Kidney epithelial cell (primary cell): Measurements from ENCODE around the gene MUC5B. TPM values are rescaled to one million over a fixed set of nuclear protein-coding genes. Genes with fewer than 3 reads are reported as not detected.

Experiments used
- DNase-seq: peaks from one replicate; pipeline ENCODE4 v3.0.0-alpha.2; 2010; ENCODE audit warnings: low read depth
- H3K27me3 ChIP-seq: 2 replicates; pipeline ENCODE4 v1.6.0; 2011; ENCODE audit warnings: low read length; ENCODE audit not compliant: control insufficient read depth, insufficient read depth
- H3K36me3 ChIP-seq: 2 replicates; pipeline ENCODE4 v1.5.1; 2011; ENCODE audit warnings: low read length; ENCODE audit not compliant: control insufficient read depth, insufficient read depth
- H3K4me3 ChIP-seq: 2 replicates; pipeline ENCODE4 v1.5.1; 2011; ENCODE audit warnings: low read depth, mild to moderate bottlenecking, control low read depth, low read length
- total RNA-seq: library from RNA; depleted of rRNA; stranded (reverse); fragments of >200 nt; gene quantifications from 2 replicates; pipeline ENCODE4 v1.2.3, GENCODE V29; 2015
- TF ChIP-seq, protein P1 (sequence below): IDR thresholded peaks from 2 replicates; pipeline ENCODE4 v1.5.1; 2011; ENCODE audit warnings: mild to moderate bottlenecking, moderate library complexity, low read length, control low read depth, inconsistent platforms; ENCODE audit not compliant: insufficient read depth, poor library complexity, severe bottlenecking

Gene MUC5B
- total RNA-seq, 1 donor from 2014 or later = not detected

DNA sequence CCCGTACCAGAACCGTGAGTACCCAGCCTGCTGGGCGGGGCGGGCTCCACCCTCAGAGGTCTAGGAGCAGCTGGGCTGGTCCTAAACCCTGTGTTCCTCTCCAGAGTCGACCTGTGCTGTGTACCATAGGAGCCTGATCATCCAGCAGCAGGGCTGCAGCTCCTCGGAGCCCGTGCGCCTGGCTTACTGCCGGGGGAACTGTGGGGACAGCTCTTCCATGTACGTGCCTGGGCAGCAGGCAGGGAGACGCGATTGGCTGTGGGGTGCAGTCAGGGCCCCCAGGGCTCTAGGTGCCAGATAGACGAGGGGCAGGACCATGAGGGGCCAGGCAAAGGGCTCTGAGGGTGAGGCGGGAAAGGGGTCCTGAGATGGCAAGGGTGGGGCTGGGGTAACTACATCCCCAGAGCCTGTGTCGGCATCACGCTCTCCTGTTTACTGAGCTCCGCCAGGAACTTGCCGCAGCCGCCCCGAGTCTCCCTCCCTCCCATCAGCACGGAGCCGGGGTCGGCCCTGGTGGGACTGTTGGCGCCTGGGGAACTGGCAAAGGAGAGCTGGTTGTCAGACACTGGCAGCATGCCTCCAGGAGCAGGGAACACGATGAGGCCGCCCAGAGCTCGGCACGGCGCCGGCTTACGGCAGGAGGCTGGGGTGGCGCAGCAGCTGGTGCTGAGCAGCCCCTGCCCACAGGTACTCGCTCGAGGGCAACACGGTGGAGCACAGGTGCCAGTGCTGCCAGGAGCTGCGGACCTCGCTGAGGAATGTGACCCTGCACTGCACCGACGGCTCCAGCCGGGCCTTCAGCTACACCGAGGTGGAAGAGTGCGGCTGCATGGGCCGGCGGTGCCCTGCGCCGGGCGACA is 22.9 kb upstream of the MUC5B start:
- DNase-seq = no peak
- no peak overlapping the region for H3K4me3 ChIP-seq
- TF ChIP-seq, protein P1, sequence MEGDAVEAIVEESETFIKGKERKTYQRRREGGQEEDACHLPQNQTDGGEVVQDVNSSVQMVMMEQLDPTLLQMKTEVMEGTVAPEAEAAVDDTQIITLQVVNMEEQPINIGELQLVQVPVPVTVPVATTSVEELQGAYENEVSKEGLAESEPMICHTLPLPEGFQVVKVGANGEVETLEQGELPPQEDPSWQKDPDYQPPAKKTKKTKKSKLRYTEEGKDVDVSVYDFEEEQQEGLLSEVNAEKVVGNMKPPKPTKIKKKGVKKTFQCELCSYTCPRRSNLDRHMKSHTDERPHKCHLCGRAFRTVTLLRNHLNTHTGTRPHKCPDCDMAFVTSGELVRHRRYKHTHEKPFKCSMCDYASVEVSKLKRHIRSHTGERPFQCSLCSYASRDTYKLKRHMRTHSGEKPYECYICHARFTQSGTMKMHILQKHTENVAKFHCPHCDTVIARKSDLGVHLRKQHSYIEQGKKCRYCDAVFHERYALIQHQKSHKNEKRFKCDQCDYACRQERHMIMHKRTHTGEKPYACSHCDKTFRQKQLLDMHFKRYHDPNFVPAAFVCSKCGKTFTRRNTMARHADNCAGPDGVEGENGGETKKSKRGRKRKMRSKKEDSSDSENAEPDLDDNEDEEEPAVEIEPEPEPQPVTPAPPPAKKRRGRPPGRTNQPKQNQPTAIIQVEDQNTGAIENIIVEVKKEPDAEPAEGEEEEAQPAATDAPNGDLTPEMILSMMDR = no peak
- H3K27me3 ChIP-seq = peaks cover 38% of the 10 kb centered on the region
- no peaks in the 10 kb centered on the region for H3K36me3 ChIP-seq

DNA sequence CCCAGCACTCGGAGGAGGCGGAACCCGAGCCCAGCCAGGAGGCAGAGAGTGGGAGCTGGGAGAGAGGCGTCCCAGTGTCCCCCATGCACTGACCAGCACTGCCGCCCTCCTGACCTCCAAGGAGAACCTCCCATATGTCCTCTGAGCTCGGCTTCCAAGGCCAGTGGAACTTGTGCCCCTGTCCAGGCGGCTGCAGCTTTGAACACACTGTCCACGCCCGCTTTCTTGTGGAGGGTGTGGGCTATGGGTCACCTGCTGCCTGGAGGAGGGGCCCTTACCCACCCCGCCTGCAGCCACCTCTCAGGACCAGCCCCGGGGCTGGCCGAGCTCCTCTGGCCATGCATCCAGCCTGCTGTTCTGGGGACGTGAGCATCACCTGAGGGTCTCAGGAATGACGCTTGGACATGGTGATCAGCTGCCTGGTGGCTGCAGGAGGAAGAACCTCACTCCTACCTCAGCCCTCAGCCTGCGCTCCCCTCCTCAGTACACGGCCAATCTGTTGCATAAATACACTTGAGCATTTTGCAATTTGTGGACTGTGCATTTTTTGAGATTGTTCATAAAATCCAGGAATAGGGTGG is 22.2 kb upstream of the MUC5B start:
- H3K36me3 ChIP-seq = no peaks in the 10 kb centered on the region
- no peak overlapping the region for H3K4me3 ChIP-seq
- TF ChIP-seq, protein P1 = no peak
- no peak for DNase-seq
- peaks cover 38% of the 10 kb centered on the region for H3K27me3 ChIP-seq

DNA sequence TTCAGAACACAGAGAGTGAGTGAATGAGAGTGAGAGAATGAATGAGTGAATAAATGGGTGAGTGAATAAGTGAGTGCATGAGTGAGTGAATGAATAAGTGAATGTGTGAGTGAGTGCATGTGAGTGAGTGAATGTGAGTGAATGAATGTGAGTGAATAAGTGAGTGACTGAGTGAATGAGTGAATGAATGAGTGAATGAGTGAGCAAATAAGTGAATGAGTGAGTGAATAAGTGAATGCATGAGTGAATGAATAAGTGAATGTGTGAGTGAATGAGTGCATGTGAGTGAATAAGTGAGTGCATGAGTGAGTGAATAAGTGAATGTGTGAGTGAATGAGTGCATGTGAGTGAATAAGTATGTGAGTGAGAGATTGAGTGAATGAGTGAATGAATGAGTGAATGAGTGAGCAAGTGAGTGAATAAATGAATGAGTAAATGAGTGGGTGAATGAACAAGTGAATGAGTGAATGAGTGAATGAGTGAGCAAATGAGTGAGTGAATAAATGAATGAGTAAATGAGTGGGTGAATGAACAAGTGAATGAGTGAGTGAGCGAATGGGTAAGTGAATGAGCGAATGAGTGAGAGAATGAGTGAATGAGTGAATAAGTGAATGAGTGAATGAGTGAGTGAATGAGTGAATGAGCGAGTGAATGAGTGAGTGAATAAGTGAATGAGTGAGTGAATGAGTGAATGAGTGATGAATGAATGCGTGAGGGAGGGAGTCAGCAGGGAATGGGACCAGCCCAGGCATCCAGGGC is 21.3 kb upstream of the MUC5B start:
- TF ChIP-seq, protein P1 = no peak
- Histone ChIP-seq H3K27me3 (peaks cover 35% of the 10 kb centered on the region), H3K4me3 (no peak overlapping the region), H3K36me3 (no peaks in the 10 kb centered on the region)
- DNase-seq = no peak

DNA sequence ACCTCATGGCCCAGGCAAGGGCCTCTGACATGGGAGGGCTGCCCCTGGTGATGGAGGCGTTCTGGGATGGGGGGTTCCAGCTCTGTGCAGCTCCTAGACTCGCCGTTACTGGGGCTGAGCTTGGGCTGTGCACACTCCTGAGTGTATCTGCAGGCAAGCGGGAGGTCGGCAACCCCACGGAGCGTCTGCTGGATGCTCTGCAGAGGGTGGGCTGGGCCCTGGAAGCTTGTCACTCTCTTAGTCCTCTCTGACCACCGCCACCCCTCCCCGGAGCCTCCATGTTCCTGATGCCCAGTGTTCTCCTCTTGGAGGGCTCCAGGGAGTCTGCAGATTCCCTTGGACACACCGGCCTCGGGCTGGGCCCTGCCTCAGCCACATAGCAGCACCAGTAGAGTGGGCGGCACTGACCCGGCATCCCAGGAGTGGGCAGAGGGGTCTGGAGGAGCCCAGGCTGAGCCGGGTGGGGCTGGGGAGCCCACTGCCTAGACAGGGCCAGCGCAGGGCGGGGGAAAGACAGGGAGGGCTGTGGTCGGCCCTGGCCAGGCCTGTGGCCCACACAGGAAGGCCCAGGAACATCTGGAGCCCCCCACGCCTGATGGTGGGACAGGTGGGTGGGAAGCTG is 20.6 kb upstream of the MUC5B start:
- Histone ChIP-seq H3K4me3 (no peak overlapping the region), H3K27me3 (peaks cover 35% of the 10 kb centered on the region), H3K36me3 (no peaks in the 10 kb centered on the region)
- TF ChIP-seq, protein P1 = no peak
- DNase-seq = no peak

DNA sequence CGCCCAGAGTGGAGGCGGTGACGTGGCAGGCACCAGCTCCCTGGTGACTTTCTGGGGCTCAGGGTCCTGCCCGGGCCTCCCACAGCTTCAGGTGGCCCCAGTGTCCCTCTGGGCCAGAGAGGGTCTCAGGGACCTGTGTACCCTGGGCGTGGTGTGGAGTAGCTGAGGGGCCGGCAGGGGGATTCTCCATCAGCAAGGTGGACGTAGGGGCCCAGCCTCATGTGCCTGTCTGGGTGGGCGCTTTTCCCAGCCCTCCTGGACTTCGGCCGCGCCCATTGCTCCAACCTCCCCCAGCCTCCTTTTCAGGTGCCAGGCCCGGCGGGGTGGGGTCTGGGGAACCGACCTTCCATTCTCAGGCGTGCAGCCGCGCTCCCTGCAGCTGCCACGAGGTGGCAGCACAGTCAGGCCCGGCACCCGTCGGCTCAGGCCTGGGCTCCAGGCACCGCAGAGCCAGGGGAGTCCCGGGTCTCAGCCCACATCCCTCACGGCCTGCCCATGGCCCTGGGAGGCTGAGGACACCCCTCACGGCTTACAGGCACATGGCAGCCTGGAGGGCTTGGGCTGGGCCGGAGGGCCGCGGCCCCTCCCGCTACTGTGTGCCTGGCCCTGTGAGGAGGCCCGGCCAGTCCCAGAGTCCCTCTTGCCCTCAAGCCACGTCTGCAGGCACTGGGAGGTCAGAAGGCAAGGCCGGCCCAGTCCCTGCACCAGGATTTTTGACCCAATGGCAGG is 19.9 kb upstream of the MUC5B start:
- TF ChIP-seq, protein P1 = peak; percentile 89
- no peak overlapping the region for H3K4me3 ChIP-seq
- no peak for DNase-seq
- no peaks in the 10 kb centered on the region for H3K36me3 ChIP-seq
- H3K27me3 ChIP-seq = peaks cover 35% of the 10 kb centered on the region
